T1000 (cell line): ENCODE data around the gene LDOC1.
A peak's percentile ranks its signal among the peaks of the same experiment; 100 is the strongest.
"Not testable (repeated sequence)": the region's sequence is repeated elsewhere in the genome, so short reads cannot be mapped to it uniquely, and the experiment has no call there.

ENCODE experiments used
- DNase-seq: peaks from one replicate; lab custom pipeline; 2025; ENCODE audit warnings: mixed read lengths; lab: John Stamatoyannopoulos, UW

The LDOC1 gene

GRCh38 chrX:141176586-141177451 is at the start of gene LDOC1:
TSS of gene LDOC1 (minus strand) at chrX:141177129. CDS start at chrX:141177021, 108 bp downstream.
- DNase-seq: peak; percentile 82

- no peak for DNase-seq
Observed at GRCh38 chrX:141221611-141222010, 44.7 kb upstream of the LDOC1 start.

- peak; percentile 24 for DNase-seq
Observed at GRCh38 chrX:141220342-141221008, 43.5 kb upstream of the LDOC1 start.

- no peak for DNase-seq
Observed at GRCh38 chrX:141214196-141214595, 37.3 kb upstream of the LDOC1 start.

- DNase-seq: no peak
Observed at GRCh38 chrX:141201962-141202361, 25.0 kb upstream of the LDOC1 start.

GRCh38 chrX:141188573-141188972 is 11.6 kb upstream of the LDOC1 start:
- not testable (repeated sequence) for DNase-seq

GRCh38 chrX:141185366-141185765 is 8.4 kb upstream of the LDOC1 start:
- no peak for DNase-seq

- no peak for DNase-seq
Observed at GRCh38 chrX:141183000-141183399, 6.1 kb upstream of the LDOC1 start.

GRCh38 chrX:141180851-141181250 is 3.9 kb upstream of the LDOC1 start:
- no peak for DNase-seq

GRCh38 chrX:141175786-141176185 is 1.1 kb downstream of the LDOC1 start:
- DNase-seq: no peak

GRCh38 chrX:141164406-141164805 is 12.5 kb downstream of the LDOC1 start:
- no peak for DNase-seq

GRCh38 chrX:141158084-141158483 is 18.8 kb downstream of the LDOC1 start:
- DNase-seq: no peak

- not testable (repeated sequence) for DNase-seq
Observed at GRCh38 chrX:141155231-141155630, 21.7 kb downstream of the LDOC1 start.

- no peak for DNase-seq
Observed at GRCh38 chrX:141142946-141143345, 34.0 kb downstream of the LDOC1 start.

- no peak for DNase-seq
Observed at GRCh38 chrX:141133272-141133671, 43.7 kb downstream of the LDOC1 start.

- DNase-seq: no peak
Observed at GRCh38 chrX:141127146-141127545, 49.8 kb downstream of the LDOC1 start.
